GM12892 (cell line): ENCODE results near the gene ZNF521.

Experiments used
- POLR2A ChIP-seq: IDR thresholded peaks from 2 replicates; pipeline ENCODE4 v1.6.1; 2011; ENCODE audit warnings: low read depth, low read length, control low read depth
- POLR2AphosphoS5 ChIP-seq: IDR thresholded peaks from 2 replicates; pipeline ENCODE4 v1.6.1; 2011; ENCODE audit warnings: low read depth, low read length, control low read depth

GRCh38 chr18:25111377-25112288 is 240.3 kb downstream of the ZNF521 start:
- TF ChIP-seq POLR2AphosphoS5 (no peak), POLR2A (no peak)
